DMS79 (cell line): ENCODE data around the gene PLPP7.
"Not testable (repeated sequence)": the region's sequence is repeated elsewhere in the genome, so short reads cannot be mapped to it uniquely, and the experiment has no call there.

Experiments used
- DNase-seq: peaks from one replicate; lab custom pipeline; 2025; lab: John Stamatoyannopoulos, UW

Gene PLPP7

GRCh38 chr9:131289301-131290035 lies at the start of gene PLPP7:
Gene PLPP7, plus strand, starts transcription at chr9:131289723. Its CDS starts 275 bp downstream, at chr9:131289998.
- DNase-seq = no peak

- no peak for DNase-seq
Measured at GRCh38 chr9:131240047-131240921, 49.2 kb upstream of the PLPP7 start.

- DNase-seq = not testable (repeated sequence)
Measured at GRCh38 chr9:131244331-131244730, 45.2 kb upstream of the PLPP7 start.

GRCh38 chr9:131246618-131247017 lies 42.9 kb upstream of the PLPP7 start:
- DNase-seq = no peak

GRCh38 chr9:131252120-131252519 lies 37.4 kb upstream of the PLPP7 start:
- DNase-seq = no peak

- no peak for DNase-seq
Measured at GRCh38 chr9:131253891-131254491, 35.5 kb upstream of the PLPP7 start.

GRCh38 chr9:131254626-131255025 lies 34.9 kb upstream of the PLPP7 start:
- no peak for DNase-seq

GRCh38 chr9:131255676-131256197 lies 33.8 kb upstream of the PLPP7 start:
- peak; percentile 52 for DNase-seq

- no peak for DNase-seq
Measured at GRCh38 chr9:131257266-131258025, 32.1 kb upstream of the PLPP7 start.

GRCh38 chr9:131258186-131258585 lies 31.3 kb upstream of the PLPP7 start:
- DNase-seq = no peak

- no peak for DNase-seq
Measured at GRCh38 chr9:131258698-131259431, 30.7 kb upstream of the PLPP7 start.

- no peak for DNase-seq
Measured at GRCh38 chr9:131259432-131259898, 30.1 kb upstream of the PLPP7 start.

GRCh38 chr9:131259916-131260597 lies 29.5 kb upstream of the PLPP7 start:
- no peak for DNase-seq

- DNase-seq = no peak
Measured at GRCh38 chr9:131260751-131261452, 28.6 kb upstream of the PLPP7 start.

GRCh38 chr9:131262327-131263032 lies 27.0 kb upstream of the PLPP7 start:
- no peak for DNase-seq

GRCh38 chr9:131263033-131263343 lies 26.5 kb upstream of the PLPP7 start:
- not testable (repeated sequence) for DNase-seq

GRCh38 chr9:131263701-131264100 lies 25.8 kb upstream of the PLPP7 start:
- DNase-seq = no peak

GRCh38 chr9:131264231-131264630 lies 25.3 kb upstream of the PLPP7 start:
- DNase-seq = no peak
